Ovary (tissue), 9 donors: ENCODE results near the gene WBP4. TPM values are rescaled to one million over a fixed set of nuclear protein-coding genes. Genes with fewer than 3 reads are reported as not detected.

ENCODE experiments used
- DNase-seq, 5 donors: peaks; one replicate each; pipeline ENCODE4 v3.0.0-alpha.2; 2019 to 2020
- H3K27ac ChIP-seq, 2 donors: fragments of 200-600 bp; one replicate each; pipeline versions ENCODE4 v1.5.1 to v1.8.0; 2019 to 2022
- H3K27me3 ChIP-seq: fragments of 200-600 bp; one replicate; pipeline ENCODE4 v1.8.0; 2022
- H3K36me3 ChIP-seq: fragments of 200-600 bp; sonication (generic); one replicate; pipeline ENCODE4 v1.5.1; 2019
- H3K4me1 ChIP-seq: one replicate; pipeline ENCODE4 v1.8.1; 2013; ENCODE audit warnings: mild to moderate bottlenecking, moderate library complexity; ENCODE audit not compliant: insufficient read depth
- H3K4me3 ChIP-seq: fragments of 200-600 bp; sonication (generic); one replicate; pipeline ENCODE4 v1.5.1; 2017
- H3K9me3 ChIP-seq, 2 donors: fragments of 200-600 bp in 1 of 2; sonication (generic) in 1 of 2; one replicate each; pipeline versions ENCODE4 v1.5.1 to v1.8.1; 2013 to 2019; ENCODE audit warnings: mild to moderate bottlenecking in 1 of 2, moderate library complexity in 1 of 2
- CTCF ChIP-seq, 3 donors: fragments of 450-650 bp in 2 of 3; fragments of 200-600 bp in 1 of 3; IDR thresholded peaks; one replicate each; pipeline versions ENCODE4 v1.5.1 to v1.8.0; 2016 to 2022; ENCODE audit warnings: antibody characterized with exemption in 3 of 3, mild to moderate bottlenecking in 1 of 3
- EP300 ChIP-seq: sonication (generic); formaldehyde crosslinking; IDR thresholded peaks from one replicate; pipeline ENCODE4 v1.6.1; 2017; ENCODE audit warnings: antibody characterized with exemption
- POLR2A ChIP-seq: fragments of 450-650 bp; IDR thresholded peaks from one replicate; pipeline ENCODE4 v1.6.1; 2017; ENCODE audit warnings: antibody characterized with exemption, mild to moderate bottlenecking, moderate library complexity
- WGBS, 3 donors: extraction: QIAGEN DNeasy Blood & Tissue Kit in 1 of 3; methylation state at CpG; one replicate each; pipeline versions ENCODE4 v1.1.5 to v1.1.7; 2013 to 2017; 5-methylcytosine and 5-hydroxymethylcytosine counted together
- intact Hi-C, 4 donors: fragments of 100-400 bp; cut with DNase I; formaldehyde crosslinking; loops; one replicate each; pipeline versions ENCODE4 v1.11.0 to v1.15.1; 2022 to 2023
- polyA plus RNA-seq, 2 donors: library from polyadenylated mRNA; stranded (reverse); fragments of 200-250 nt in 1 of 2; fragments of 350-450 nt in 1 of 2; fragmentation: Illumina TruSeq in 1 of 2; extraction: RNeasy Lipid Tissue Mini Kit (QIAGEN cat#74804) in 1 of 2; gene quantifications; one replicate each; pipeline ENCODE4 v1.2.3, GENCODE V29; 2013 to 2014
- total RNA-seq, 7 donors: library from RNA; depleted of rRNA in 2 of 7; stranded (reverse); fragments of >200 nt in 2 of 7; fragmentation: NEBNext Ultra II Directional in 3 of 7; extraction: Animal tissue kit (Norgen Biotek cat#: 25700) in 3 of 7; gene quantifications; one replicate each; pipeline versions ENCODE4 v1.1.0 to v1.2.4, GENCODE V29; 2016 to 2023
- donor health status: DM: no; HTN: no; CAD: no; lungs with moderate emphysema.
- donor health status: DM: no; HTN: no; CAD: no.
- donor health status: Bipolar disorder and iron deficiency.
- donor health status: DM: yes; HTN: yes; CAD: no.
- donor health status: DM: no; HTN: no; CAD: no.
- donor health status: DM: yes; HTN: yes; CAD: no.

Gene WBP4
- total and polyA plus RNA-seq, 9 donors = 7.5 to 13.2 (median 10.2) TPM

GRCh38 chr13:41059456-41060081, 1.7 kb upstream of the WBP4 start:
- no peak for TF ChIP-seq CTCF (IDR thresholded peaks at IDR 0.05)
- peak overlapping the region; percentile 60 for H3K4me3 ChIP-seq
- no peaks in the 10 kb centered on the region for H3K27me3 ChIP-seq
- H3K36me3 ChIP-seq = no peaks in the 10 kb centered on the region
- intact Hi-C loops = loop anchor here (5.0 to 10.0 kb wide), 6 partner anchors 65 to 275 kb away; partner anchors contain the start of gene SLC25A15 (in 2 of the 4)
- no peak for DNase-seq
- H3K4me1 ChIP-seq = peaks cover 7% of the 10 kb centered on the region
- WGBS, 3 donors = 0 to 1% (median 1%) methylated on average over 15 of the region's 15 CpGs
- no peaks in the 10 kb centered on the region for H3K9me3 ChIP-seq
- H3K27ac ChIP-seq = peak overlapping the region; percentile 97 to 98

DNA sequence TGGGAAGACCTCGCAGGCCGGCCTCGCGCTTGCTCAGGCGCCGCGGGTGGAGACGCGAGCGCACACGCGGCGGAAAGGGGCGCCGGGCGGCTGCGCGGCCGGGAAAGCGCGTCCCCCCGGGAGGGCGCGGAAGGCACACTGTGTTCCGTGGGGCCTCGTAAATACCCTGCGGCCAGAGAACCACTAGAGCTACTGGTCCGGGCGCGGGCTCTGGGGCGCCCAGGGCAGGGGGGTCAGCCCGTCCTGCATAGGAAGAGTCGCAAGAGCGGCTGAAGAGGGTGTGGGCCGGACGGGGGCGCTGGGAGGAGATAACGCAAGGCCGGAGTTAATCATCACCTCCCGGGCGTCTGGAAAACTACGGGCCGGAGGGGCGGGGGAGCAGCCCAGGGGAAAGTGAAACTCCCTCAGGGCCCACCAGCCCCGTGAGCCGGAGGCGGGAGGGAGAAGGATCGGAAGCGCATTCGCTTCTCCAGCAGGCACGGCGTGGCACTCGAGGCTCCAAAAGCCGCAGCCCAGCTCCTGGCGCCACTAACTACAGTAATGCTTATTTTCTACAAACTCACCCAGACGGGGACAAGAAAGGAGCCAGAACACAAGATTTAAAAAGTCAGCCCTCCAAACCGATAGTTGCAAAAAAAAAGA, 1.1 kb upstream of the WBP4 start:
- peak overlapping the region; percentile 97 to 98 for H3K27ac ChIP-seq
- peak; percentile 88 to 94 (median 91) for DNase-seq
- H3K9me3 ChIP-seq = no peaks in the 10 kb centered on the region
- H3K36me3 ChIP-seq = no peaks in the 10 kb centered on the region
- 0 to 1% (median 0%) methylated on average over 57 of the region's 57 CpGs for WGBS, 3 donors
- H3K4me3 ChIP-seq = peak overlapping the region; percentile 60
- peaks cover 7% of the 10 kb centered on the region for H3K4me1 ChIP-seq
- TF ChIP-seq POLR2A = peak; percentile 66
- no peak for TF ChIP-seq EP300
- TF ChIP-seq CTCF (IDR thresholded peaks at IDR 0.05) = peak in 2 of 3 donors; percentile 2 to 48
- intact Hi-C loops = loop anchor here in 1 of 4 donors (5.0 kb wide), 1 partner anchor 138 kb away; no protein-coding TSS in a partner anchor
- no peaks in the 10 kb centered on the region for H3K27me3 ChIP-seq

DNA sequence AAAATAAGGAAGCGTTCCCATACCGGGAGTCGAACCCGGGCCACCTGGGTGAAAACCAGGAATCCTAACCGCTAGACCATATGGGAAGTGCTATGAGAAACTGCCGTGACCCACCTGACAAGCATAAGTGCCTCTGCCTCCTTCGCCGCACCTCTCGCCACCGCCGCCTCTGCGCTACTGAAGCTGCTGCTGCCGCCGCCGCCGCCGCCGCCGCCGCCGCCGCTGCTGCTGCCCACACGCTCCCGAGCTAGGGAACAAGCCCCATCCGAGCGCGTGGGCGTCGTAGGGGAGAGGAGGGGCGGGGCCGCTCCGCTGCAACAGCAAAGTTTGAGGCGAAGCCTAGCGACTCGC, 610 bp upstream of the WBP4 start:
- 0 to 1% (median 0%) methylated on average over 10 to 35 of the region's 35 CpGs for WGBS, 3 donors
- TF ChIP-seq CTCF (IDR thresholded peaks at IDR 0.05) (no peak), EP300 (no peak), POLR2A (no peak)
- peak; percentile 81 to 88 (median 86) for DNase-seq
- peak overlapping the region; percentile 97 to 98 for H3K27ac ChIP-seq
- intact Hi-C loops = loop anchor here in 1 of 4 donors (5.0 kb wide), 1 partner anchor 138 kb away; no protein-coding TSS in a partner anchor
- peak overlapping the region; percentile 60 for H3K4me3 ChIP-seq
- H3K27me3 ChIP-seq = no peaks in the 10 kb centered on the region
- H3K4me1 ChIP-seq = peaks cover 7% of the 10 kb centered on the region
- H3K36me3 ChIP-seq = no peaks in the 10 kb centered on the region
- H3K9me3 ChIP-seq = no peaks in the 10 kb centered on the region

DNA sequence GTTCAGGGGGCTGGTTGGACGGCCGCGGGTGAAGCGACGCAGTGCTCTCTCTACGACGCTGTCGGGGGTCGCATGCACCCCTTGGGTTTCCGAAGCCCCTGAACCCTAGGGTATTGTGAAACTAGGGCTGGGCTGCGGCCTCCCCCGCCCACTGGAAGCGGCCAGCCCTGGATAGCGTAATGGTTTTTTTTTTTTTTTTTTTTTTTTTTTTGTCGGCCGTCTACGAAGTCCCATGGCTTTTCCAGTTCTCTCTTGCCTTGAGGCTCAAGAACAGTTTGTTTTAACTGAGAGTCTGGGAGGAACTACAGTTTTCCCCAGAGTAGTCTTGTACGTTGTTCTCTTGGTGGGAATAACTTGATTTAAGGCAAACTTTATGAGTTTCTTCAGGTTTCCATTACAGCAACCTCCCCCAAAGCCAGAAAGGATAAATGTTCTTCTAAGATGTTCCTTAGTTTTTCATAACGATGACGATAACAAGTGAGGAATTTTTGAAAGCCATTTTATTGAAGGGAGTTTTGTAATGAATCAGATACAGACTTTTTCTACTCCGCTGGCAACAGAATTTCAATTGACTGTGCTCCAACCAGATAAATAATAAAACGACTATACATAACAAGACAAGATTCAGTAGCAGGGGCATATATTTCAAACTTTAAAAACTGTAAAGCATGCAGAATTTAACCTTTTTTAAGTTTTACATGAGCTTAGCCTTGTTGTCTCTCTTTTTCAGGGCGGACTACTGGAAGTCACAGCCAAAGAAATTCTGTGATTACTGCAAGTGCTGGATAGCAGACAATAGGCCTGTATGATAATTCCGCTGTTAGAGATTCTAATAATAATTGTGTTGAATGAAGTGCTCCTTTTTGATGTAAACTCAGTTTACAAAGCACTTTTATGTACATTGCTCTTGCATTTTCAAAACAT, 867 bp downstream of the WBP4 start:
- Histone ChIP-seq H3K27ac (peak overlapping the region; percentile 97 to 98), H3K4me1 (peaks cover 4% of the 10 kb centered on the region), H3K27me3 (no peaks in the 10 kb centered on the region), H3K4me3 (peak overlapping the region; percentile 60), H3K36me3 (no peaks in the 10 kb centered on the region), H3K9me3 (no peaks in the 10 kb centered on the region)
- WGBS, 3 donors = 1% methylated on average over 24 of the region's 24 CpGs
- intact Hi-C loops = loop anchor here in 1 of 4 donors (5.0 kb wide), 1 partner anchor 140 kb away; no protein-coding TSS in a partner anchor
- TF ChIP-seq CTCF (IDR thresholded peaks at IDR 0.05) (no peak), EP300 (no peak), POLR2A (no peak)
- DNase-seq = no peak
